Hypothalamus (tissue), 51 donors: Measurements from ENCODE around the gene RETREG3.
"Not testable (repeated sequence)": the region's sequence is repeated elsewhere in the genome, so short reads cannot be mapped to it uniquely, and the experiment has no call there.

Source experiments
- DNase-seq, 51 donors: peaks; one replicate each; lab custom pipeline; 2025; lab: John Stamatoyannopoulos, UW

RETREG3 gene

GRCh38 chr17:42577140-42577531, 32.0 kb downstream of the RETREG3 start:
- DNase-seq: no peak

GRCh38 chr17:42574463-42574862, 34.7 kb downstream of the RETREG3 start:
- DNase-seq: no peak

DNA sequence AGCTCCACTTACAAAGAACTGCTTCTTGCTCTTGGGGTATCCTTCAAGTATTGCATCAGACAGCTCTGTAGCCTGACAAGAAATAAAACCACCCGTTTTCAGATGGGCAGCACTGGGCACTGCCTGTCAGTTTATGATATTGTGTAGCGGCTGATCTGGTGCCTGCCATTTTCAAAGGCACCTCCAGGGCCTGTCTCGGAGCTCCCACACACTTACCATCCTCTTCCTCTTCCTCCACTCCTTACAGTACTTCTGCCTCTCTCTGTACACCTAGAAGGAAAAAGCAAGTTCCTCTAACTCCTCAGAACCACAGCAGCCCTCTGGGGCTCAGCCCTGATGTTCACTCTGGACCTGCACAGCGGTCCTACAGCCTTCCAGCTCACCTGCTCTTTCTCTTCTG, 36.1 kb downstream of the RETREG3 start:
- no peak for DNase-seq

DNA sequence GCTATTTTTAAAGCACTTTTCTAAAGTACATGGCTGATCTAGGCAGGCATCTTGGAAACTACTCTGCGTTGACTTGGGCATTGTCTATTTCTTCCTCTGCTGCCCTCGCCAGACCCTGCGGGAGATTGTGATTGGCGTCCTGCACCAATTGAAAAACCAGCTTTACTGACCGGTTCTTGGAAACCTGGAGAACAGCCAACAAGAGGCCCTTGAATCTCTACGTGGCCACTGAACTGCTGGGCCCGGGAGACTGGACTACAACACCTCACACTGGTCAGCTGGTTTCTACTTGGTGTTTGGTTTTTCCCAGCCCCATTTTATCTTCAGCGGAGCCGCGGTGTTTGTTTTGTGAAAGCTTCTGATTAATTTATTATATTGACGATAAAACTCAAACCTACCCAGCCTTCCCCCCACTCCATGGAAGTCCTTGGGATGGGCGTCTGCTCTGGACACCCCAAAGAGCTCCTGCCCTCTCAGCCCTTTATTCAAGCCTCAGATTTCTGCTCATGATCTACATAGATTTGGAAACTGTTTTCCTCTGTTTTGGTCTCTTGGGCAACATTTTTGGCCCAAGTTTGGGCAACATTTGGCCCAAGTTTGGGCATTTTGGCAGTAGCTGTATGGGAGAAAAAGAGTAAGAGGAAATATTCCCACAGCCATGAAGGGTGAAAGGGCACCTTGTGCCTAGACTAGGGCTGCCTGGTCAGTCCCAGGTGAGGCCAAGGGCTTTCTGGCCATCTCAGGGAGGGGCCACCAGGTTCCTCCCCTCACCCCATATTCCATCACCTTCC, 37.5 kb downstream of the RETREG3 start:
- no peak for DNase-seq

DNA sequence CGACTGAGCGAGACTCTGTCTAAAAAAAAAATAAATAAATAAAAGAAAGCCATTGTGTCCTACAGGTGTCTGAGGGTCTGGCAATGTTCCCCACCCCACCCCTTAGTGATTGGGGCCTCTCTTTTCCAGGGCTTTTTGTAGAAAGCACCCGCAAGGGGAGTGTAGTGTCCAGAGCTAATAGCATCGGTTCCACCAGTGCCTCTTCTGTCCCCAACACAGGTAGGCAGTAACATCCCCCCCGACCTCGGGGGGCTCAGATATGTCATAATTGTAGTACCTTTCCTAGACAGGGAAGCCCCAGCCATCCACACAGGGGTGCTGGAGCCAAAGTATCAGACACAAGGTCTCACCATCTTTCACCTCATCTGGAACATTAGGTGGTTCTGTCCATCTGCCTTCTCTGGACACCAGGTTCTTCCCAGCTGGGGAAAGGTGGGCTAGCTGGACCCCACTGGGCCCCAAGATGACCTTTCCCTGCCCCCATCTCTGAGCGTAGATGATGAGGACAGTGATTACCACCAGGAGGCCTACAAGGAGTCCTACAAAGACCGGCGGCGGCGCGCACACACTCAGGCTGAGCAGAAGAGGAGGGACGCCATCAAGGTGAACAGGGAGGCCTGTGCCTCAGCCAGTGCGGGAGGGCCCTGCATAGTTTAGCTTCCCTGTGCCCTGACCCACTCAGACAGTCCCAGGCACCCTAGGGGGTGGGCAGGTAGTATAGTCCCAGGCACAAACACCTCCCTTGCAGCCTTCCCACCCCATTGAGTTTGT, 40.6 kb downstream of the RETREG3 start:
- DNase-seq: no peak

DNA sequence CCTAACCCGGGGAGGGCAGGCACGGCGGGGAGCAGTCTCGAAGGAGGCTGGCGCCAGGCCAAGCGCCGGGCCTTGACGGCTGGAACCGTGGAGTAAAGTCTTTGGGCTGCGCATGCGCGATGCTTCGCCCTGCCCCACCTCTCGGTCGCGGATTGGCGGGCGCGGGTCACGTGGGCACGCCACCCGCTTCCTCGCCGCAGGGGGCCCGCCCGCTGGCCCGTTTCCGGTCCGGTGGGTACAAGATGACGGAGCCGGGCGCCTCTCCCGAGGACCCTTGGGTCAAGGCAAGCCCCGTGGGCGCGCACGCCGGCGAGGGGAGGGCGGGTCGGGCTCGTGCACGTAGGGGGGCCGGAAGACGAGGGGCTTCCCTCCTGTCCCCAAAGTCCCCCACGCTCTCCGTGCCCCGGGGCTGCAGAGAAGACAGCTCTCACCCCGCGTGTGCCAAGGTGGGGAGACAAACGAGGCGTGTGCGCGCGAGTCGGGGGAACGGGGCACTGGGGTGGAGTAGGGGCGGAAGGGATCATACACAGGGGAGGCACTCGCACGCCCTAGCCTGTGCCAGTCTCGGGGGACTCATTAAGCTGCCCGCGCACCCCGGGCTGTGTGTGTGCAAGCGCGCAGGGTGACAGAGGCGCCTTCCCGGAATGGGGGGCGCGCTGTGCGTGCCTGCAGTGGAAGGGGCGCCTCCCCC, 42.1 kb downstream of the RETREG3 start, which contains the start of gene MLX:
MLX (plus strand) TSS at position 218 of the 691 bp plus-strand sequence; CDS start at position 243, 25 bp downstream.
- peak; percentile 66 to 97 (median 88) for DNase-seq

DNA sequence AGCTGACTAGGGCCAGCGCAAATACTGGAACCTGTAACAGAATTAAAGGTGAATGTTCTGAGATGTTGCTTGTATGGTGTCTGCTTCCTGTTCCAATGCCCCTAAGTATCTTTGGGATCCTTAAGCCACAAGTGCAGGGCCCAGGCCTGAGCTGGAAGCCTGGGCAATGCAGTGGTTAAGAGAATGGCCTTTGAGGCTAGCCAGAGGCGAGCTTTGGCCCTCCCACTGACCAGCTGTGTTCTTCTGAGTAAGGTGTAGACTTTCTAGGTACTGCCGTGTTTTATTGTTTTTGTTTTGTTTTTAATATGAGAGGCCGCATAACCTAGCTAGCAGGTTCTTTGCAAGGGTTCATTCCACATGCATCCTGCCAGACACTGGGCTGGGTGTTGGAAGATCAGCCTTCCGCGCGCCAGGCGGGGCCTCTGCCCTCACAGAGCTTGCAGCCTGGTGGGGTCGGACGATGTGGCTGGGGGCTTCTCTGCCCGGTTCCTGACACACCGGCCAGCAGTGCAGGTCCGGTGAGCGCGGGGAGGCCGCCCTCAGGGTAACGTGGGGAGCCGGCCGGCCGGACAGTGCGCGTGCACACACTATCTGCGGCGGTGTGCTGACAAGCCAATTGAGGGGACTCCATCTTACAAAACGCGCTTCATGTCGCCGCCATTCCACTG, 42.8 kb downstream of the RETREG3 start:
- DNase-seq: peak in 2 of 51 donors; percentile 65 to 73

DNA sequence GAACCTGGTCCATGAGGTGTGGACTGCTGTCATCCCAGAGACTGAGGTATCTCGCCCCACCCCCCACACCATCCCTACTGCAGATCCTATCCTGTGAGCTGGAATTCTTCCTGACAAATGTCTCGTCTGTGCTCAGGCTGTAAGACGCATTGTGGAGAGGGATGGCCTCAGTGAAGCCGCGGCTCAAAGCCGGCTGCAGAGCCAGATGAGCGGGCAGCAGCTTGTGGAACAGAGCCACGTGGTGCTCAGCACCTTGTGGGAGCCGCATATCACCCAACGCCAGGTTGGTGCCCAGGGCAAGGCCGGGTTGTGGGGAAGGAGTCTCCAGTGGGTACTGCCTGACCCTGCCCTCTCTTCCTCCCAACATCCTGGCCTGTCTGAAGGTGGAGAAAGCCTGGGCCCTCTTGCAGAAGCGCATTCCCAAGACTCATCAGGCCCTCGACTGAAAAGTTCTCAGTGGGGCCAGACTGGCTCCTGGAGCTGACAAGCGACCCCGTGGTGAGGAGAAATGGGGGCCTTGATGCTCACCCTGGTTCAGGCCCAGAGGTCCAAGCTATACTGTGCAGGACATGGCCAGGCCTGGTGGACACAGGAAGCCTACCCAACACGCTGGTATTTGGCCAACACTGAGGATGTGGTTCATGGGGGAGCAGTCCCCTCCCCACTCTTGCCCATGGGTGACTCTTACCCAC, 43.5 kb downstream of the RETREG3 start:
- no peak for DNase-seq

DNA sequence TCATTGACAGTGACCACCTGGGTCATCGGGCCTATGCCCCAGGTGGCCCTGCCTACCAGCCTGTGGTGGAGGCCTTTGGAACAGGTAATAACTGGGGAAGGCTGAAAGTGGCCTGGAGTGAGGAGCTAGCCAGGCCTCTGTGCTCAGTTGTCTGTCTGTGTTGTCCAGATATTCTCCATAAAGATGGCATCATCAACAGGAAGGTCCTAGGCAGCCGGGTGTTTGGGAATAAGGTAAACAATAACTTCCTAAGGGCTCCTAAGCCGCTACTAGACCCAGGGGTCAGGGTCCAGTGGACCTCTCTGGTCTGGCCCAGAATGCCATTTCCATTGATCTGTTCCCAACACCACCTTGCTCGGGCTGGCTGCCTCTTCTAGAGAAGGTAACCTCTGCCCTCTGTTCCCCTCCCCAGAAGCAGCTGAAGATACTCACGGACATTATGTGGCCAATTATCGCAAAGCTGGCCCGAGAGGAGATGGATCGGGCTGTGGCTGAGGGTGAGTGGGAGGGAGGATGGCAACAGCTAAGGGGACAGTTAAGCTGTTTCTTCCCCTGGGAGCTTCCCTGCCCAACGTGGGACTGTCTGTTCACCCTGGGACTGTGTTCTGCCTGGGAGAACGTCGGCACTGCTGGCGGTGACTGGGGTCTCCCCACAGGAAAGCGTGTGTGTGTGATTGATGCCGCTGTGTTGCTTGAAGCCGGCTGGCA, 44.2 kb downstream of the RETREG3 start:
- DNase-seq: no peak

- no peak for DNase-seq
These were observed 45.2 kb downstream of the RETREG3 start for GRCh38 chr17:42563950-42564349.

DNA sequence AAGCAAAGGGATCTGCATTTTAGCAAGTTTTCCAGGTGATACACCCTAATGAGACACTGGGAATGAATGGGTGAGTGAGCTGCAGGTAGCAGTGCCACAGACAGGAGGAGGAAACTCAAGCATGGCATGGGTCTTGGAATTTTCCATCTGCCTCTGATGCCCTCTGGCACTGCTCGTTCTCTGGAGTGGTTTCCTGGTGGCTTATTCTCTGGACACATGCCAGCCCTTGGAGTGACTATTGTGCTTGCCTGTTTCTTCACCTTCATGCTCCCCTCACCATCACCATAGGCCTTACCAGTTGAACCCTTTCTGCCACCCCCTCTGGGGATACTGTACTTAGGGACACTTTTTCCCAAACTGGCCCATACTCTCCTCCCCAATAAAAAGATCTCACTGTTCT, 45.6 kb downstream of the RETREG3 start:
- DNase-seq: no peak

DNA sequence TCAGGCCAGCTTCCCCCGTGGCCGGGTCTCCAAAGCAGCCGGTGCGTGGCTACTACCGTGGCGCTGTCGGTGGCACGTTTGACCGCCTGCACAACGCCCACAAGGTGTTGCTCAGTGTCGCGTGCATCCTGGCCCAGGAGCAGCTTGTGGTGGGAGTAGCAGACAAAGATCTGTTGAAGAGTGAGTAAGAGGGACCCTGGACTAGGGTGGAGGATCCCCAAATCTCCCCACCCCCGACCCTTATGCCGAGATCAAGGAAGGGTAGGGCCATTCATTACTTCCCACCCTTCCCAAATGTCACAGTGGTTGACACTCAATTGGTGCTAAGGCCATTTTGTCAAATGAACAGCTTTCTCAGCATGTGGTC, 46.0 kb downstream of the RETREG3 start:
- no peak for DNase-seq

GRCh38 chr17:42562388-42563142, 46.6 kb downstream of the RETREG3 start:
- peak in 1 of 51 donors; percentile 56 for DNase-seq

- DNase-seq: peak; percentile 39 to 95 (median 88)
These were observed 47.2 kb downstream of the RETREG3 start, which contains the start of gene COASY for GRCh38 chr17:42561897-42562387. TSS of gene COASY (plus strand) at chr17:42562148. CDS start at chr17:42562623, 475 bp downstream.

- DNase-seq: no peak
These were observed 48.9 kb downstream of the RETREG3 start for GRCh38 chr17:42560246-42560645.

DNA sequence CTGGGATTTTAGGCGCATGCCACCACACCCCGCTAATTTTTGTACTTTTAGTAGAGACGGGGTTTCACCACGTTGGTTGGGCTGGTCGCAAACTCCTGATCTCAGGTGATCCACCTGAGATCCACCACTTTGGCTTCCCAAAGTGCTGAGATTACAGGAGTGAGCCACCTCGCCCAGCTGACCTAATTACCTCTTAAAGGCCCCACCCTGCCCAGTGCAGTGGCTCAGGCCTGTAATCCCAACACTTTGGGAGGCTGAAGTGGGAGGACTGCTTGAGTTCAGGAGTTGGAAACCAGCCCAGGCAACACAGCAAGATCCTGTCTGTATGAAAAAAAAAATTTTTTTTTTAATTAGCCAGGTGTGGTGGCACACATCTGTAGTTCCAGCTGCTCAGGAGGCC, 50.1 kb downstream of the RETREG3 start:
- DNase-seq: no peak

- not testable (repeated sequence) for DNase-seq
These were observed 53.1 kb downstream of the RETREG3 start for GRCh38 chr17:42555961-42556617.

GRCh38 chr17:42555122-42555622, 54.0 kb downstream of the RETREG3 start:
- DNase-seq: no peak
